ENCODE data around the gene C1QL4.
A peak's percentile ranks its signal among the peaks of the same experiment; 100 is the strongest.
"Not testable (repeated sequence)": the region's sequence is repeated elsewhere in the genome, so short reads cannot be mapped to it uniquely, and the experiment has no call there.

Gene C1QL4

DNA sequence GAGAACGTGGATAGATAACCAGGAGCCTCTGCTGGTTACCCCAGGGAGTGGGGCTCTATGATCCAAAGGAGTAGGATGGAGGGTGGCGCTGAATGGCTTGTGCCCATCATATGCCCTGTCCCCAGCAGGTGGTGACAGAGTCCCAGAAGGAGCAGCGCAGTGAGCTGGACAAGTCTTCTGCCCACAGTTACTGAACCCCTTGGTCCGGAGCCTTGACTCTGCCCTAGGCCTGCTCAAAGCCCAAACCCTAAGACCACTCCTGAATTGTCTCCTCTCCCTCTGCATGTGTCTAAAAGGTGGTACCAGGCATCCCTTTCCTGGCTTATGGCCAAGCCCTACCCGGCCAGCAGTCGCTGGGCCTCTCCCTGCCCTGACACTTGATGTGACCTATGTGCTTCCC is 38.8 kb downstream of the C1QL4 start:
- DNase-seq: peak in 1 of 2 experiments; percentile 35

DNA sequence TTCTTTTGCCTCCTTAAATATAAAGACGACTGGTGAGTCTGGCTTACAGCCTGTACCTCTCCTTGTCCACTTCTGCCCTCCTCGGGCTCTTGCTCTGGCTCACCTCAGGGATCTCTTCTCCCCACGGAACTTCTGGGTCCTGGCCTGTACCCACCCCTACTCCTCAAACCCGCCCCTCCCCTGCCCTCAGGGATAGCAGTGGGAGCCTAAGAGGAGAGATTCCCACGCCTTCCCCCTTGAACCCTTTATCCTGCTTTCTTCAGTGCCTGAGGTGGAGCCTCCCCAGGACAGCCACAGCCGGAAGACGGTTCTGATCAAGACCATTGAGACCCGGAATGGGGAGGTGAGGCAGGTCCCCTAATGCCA is 39.3 kb downstream of the C1QL4 start:
- no peak for DNase-seq

- DNase-seq: no peak
Measured at GRCh38 chr12:49296836-49297694, 39.9 kb downstream of the C1QL4 start.

DNA sequence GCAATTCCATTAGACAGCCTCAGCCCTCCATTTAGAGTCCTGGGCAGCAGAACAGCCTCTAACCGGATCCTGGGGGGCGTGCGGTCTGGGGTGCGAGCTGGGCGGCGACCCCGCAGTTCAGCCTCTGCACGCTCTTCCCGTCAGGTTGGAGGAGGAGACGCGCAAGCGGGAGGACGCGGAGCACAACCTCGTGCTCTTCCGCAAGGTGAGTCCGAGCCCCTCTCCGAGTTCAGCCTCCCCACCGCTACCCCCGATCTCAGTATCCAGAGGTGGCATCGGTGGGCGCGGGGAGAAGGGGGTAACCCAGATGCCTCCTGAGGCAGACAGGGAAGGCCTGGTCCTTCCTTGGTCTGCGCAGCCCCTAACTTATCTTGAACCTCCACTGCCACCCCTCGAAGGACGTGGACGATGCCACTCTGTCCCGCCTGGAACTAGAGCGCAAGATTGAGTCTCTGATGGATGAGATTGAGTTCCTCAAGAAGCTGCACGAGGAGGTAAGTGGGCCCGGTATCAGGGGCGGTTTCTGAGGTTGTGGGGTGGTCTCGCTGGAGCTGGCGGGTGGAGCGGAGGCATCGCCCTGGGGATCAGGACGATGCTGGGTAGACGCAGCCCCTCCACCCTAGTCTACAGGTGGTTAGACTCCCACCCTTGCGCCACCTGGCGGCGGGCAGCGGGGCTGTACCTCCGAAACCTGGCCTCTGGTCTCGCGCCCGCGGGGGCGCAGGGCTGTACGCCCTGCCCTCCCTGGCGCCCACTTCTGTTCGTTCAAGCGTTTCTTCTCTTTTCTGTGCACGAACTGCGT is 40.8 kb downstream of the C1QL4 start:
- DNase-seq: peak in 1 of 2 experiments; percentile 24

DNA sequence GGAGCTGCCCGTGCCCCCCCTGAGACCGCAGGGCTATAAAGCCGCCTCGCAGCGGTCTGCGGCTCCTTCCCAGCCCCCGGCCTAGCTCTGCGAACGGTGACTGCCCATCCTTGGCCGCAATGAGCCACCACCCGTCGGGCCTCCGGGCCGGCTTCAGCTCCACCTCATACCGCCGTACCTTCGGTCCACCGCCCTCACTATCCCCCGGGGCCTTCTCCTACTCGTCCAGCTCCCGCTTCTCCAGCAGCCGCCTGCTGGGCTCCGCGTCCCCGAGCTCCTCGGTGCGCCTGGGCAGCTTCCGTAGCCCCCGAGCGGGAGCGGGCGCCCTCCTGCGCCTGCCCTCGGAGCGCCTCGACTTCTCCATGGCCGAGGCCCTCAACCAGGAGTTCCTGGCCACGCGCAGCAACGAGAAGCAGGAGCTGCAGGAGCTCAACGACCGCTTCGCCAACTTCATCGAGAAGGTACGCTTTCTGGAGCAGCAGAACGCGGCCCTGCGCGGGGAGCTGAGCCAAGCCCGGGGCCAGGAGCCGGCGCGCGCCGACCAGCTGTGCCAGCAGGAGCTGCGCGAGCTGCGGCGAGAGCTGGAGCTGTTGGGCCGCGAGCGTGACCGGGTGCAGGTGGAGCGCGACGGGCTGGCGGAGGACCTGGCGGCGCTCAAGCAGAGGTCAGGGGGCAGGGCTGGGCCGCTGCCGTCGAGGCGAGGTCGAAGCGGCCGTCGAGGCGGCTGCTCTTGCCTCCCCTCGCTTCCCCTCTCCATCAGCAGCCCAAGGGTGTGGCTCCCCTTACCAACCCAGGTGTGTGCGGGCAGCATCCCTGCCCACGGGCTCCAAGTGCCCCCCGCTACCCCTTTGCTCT is 41.7 kb downstream of the C1QL4 start, which contains the start of gene PRPH:
TSS of gene PRPH (plus strand) at position 66 of the 855 bp plus-strand sequence. CDS start at position 120, 54 bp downstream.
- no peak for DNase-seq

- no peak for DNase-seq
Measured at GRCh38 chr12:49294804-49295081, 42.2 kb downstream of the C1QL4 start.

- DNase-seq: no peak
Measured at GRCh38 chr12:49294086-49294803, 42.7 kb downstream of the C1QL4 start.

DNA sequence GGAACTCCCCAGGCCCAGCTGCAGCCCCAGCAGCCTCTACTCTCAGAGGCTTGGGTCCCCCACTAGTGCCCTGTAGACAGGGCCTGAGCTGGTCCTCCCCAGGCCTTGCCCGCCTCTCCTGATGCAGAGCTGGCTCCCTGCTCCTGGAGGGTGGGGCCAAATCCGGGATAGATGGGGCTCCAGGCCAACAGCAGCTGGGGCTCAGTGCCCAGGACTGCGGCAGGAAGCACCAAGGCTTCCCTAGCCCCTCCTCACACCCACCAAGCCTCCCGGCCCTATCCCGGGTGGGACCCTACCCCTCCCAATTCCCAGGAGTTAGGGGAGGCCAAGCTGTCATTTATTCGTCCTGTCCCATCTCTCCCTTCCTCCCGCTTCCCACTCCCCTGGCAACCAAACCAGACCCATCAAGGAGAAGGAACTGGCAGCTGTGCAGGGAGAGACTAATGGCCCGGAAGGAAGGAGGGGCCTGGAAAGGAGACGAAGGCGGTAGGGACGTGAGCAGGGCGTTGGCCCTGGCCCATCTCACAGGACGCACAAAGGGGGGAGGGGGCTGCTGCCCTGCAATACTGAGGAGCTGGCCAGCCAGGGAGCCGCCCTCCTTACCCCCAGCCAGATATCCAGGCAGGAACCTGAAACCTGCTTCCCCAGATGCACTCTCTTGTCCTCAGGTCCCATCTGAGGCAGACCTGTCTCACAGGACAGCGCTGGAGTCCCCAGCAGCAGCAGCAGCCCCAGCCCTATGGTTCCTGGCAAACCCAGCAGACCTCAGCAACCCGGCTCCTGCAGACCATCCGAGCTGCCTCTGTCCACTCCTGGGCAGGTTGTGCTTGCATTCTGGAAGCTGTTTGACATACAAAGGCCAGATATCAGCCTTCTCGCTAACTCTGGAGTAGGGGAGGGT is 43.7 kb downstream of the C1QL4 start:
- peak; percentile 66 to 70 for DNase-seq

DNA sequence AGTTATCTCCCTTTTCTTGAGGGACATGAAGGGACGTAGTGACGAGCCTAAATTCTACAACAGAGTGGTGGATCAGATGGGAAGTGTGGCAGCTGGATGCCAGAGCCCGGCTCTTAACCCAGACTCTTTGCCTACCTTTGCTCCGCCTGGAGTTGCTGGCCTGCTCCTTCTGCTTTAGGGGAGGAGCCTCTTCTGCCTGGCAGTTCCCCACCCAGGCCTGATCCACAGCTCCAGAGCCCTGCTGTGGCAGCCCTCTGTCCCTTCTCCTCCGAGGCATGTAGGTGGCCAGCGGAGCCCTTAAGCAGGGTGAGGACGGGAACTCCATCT is 44.3 kb downstream of the C1QL4 start:
- DNase-seq: peak; percentile 63 to 65

GRCh38 chr12:49288922-49289555 is 47.9 kb downstream of the C1QL4 start:
- no peak for DNase-seq

- peak in 1 of 2 experiments; percentile 20 for DNase-seq
Measured at GRCh38 chr12:49288412-49288853, 48.6 kb downstream of the C1QL4 start.

DNA sequence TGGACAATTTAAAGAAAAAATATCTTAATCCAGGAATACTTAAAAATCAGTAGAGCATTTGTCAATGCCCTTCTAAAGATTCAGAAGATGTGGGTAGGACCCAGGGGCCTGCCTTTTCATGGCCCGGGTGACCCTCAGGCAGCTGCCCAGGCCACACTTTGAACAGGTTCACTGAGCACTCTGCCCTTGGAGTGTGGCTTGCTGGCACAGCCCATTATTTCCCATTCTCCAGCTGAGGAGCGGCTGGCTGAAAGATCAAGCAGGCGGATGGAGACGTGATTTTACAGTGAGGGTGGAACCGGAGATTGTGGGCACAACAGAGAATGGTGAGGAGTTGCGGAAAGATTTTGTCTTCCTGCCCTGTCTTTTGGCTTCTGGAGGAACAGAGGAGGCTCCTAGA is 49.1 kb downstream of the C1QL4 start:
- DNase-seq: no peak

- DNase-seq: no peak
Measured at GRCh38 chr12:49284672-49285071, 52.3 kb downstream of the C1QL4 start.

DNA sequence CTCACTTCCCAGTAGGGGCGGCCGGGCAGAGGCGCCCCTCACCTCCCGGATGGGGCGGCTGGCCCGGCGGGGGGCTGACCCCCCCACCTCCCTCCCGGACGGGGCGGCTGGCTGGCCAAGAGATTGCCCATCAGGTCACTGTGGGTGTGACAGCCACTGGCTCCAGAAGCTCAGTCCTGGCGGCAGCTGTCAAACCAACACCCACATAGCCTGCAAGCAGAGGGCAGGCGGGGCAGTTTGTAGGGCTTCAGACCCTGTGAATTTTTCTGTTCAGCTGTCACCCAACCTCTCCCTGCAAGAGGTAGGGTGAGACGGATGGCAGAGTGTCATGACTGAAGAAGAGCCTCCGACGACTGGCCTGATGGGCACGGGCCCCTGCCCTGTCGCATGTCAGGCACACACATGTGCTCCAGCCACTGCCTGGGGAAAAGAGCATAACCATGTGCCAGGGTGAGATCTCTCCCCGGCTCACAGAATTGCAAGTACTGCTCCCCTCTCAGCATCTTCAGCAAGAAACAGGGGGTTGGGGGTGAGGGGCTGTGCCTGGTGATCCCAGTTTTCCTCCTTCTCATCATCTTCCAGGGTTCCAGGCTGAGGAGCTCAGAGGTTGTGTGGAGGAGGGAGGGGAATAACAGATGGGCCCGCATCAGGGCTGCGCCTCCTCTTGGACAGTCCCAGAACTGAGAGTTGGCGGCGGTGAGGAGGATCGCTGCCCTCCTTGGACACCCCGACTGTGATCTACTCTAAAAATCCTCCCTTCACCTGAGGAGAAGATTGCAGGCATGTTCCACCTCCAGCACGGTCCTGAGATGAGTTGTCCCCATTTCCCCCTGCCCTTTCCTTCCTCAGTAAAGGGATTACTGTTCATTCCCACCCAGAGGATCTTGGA is 53.2 kb downstream of the C1QL4 start:
- no peak for DNase-seq

GRCh38 chr12:49282740-49283375 is 54.1 kb downstream of the C1QL4 start:
- not testable (repeated sequence) for DNase-seq
